Thyroid gland (tissue), 4 donors: ENCODE measurements around the gene APRT.

ENCODE experiments used
- CTCF ChIP-seq, 6 experiments: fragments of 200-600 bp in 3 of 6; fragments of 450-650 bp in 3 of 6; sonication (generic) in 3 of 6; IDR thresholded peaks; one replicate each; pipeline ENCODE4 v1.5.1; 2016 to 2019; ENCODE audit warnings: antibody characterized with exemption in 6 of 6, mild to moderate bottlenecking in 2 of 6, inconsistent platforms in 1 of 6, moderate library complexity in 1 of 6
- POLR2A ChIP-seq, 2 donors: fragments of 450-650 bp; IDR thresholded peaks; one replicate each; pipeline ENCODE4 v1.6.1; 2017; ENCODE audit warnings: antibody characterized with exemption in 2 of 2, mild to moderate bottlenecking in 2 of 2, moderate library complexity in 1 of 2

GRCh38 chr16:88805887-88806393 lies 5.8 kb downstream of the APRT start:
- no peak for TF ChIP-seq POLR2A (IDR thresholded peaks at IDR 0.05)
- TF ChIP-seq CTCF (IDR thresholded peaks at IDR 0.05) = no peak
